Tongue (tissue), 2 donors: ENCODE results near the gene PAPPA. TPM values are rescaled to one million over a fixed set of nuclear protein-coding genes. Genes with fewer than 3 reads are reported as not detected.

Experiments
- DNase-seq: peaks from one replicate; pipeline ENCODE4 v3.0.0-alpha.2; 2015
- total RNA-seq: library from RNA; depleted of rRNA; stranded (reverse); fragments of >200 nt; gene quantifications from one replicate; pipeline ENCODE4 v1.2.3, GENCODE V29; 2014

Gene PAPPA
- total RNA-seq, 1 donor from 2014 or later, result 3.0 TPM

- DNase-seq, result peak; percentile 17
Observed at GRCh38 chr9:116152941-116153764, 438 bp upstream of the PAPPA start.

- peak; percentile 57 for DNase-seq
Observed at GRCh38 chr9:116154334-116154975, 864 bp downstream of the PAPPA start.

GRCh38 chr9:116154976-116155697 is 1.5 kb downstream of the PAPPA start:
- peak; percentile 74 for DNase-seq

- no peak for DNase-seq
Observed at GRCh38 chr9:116155698-116156039, 2.1 kb downstream of the PAPPA start.

- DNase-seq, result peak; percentile 82
Observed at GRCh38 chr9:116156621-116157314, 3.2 kb downstream of the PAPPA start.

- peak; percentile 14 for DNase-seq
Observed at GRCh38 chr9:116157436-116158138, 4.0 kb downstream of the PAPPA start.

GRCh38 chr9:116160676-116161571 is 7.3 kb downstream of the PAPPA start:
- no peak for DNase-seq

GRCh38 chr9:116162241-116162781 is 8.7 kb downstream of the PAPPA start:
- no peak for DNase-seq

- DNase-seq, result no peak
Observed at GRCh38 chr9:116163293-116164055, 9.9 kb downstream of the PAPPA start.

- DNase-seq, result no peak
Observed at GRCh38 chr9:116165912-116166311, 12.3 kb downstream of the PAPPA start.

- no peak for DNase-seq
Observed at GRCh38 chr9:116166713-116167112, 13.1 kb downstream of the PAPPA start.

GRCh38 chr9:116168231-116168630 is 14.6 kb downstream of the PAPPA start:
- DNase-seq, result no peak

GRCh38 chr9:116172216-116172615 is 18.6 kb downstream of the PAPPA start:
- no peak for DNase-seq

- DNase-seq, result no peak
Observed at GRCh38 chr9:116174347-116174746, 20.8 kb downstream of the PAPPA start.

GRCh38 chr9:116175614-116176013 is 22.0 kb downstream of the PAPPA start:
- no peak for DNase-seq

GRCh38 chr9:116178481-116179211 is 25.1 kb downstream of the PAPPA start:
- no peak for DNase-seq

GRCh38 chr9:116179568-116179967 is 26.0 kb downstream of the PAPPA start:
- DNase-seq, result no peak

- DNase-seq, result no peak
Observed at GRCh38 chr9:116181853-116182610, 28.4 kb downstream of the PAPPA start.
